ENCODE data around the gene RO60.
"Not testable (repeated sequence)": the region's sequence is repeated elsewhere in the genome, so short reads cannot be mapped to it uniquely, and the experiment has no call there.

The RO60 gene

DNA sequence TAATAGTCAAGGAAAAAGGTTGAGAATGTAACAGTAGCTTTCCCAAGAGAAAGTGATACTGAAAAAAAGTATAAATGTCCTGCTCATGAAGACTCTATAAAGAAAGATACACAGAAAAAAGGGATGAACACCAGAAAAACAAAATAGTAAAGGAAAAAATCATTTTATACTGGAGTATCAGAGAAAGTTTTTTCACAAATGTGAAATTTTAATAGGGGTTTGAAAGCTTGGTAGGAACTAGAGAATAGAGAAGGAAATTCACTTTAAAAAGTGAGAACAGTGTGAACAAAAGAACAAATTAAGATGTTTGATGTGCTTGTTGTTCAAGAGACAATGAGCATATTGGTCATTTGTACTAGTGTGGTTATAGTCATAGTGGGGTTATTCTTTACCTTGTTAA is 25.8 kb upstream of the RO60 start:
- H3K27me3 ChIP-seq = no peaks in the 10 kb centered on the region
- no peak overlapping the region for H3K4me3 ChIP-seq (ENCODE audit: low read depth in 1 of 2, low read length in 1 of 2)
- no peaks in the 10 kb centered on the region for H3K4me1 ChIP-seq (ENCODE audit: control insufficient read depth in 1 of 2, insufficient read depth in 1 of 2, low read depth in 1 of 2, low read length in 1 of 2)
- no peaks in the 10 kb centered on the region for H3K36me3 ChIP-seq
- TF ChIP-seq, protein P1, sequence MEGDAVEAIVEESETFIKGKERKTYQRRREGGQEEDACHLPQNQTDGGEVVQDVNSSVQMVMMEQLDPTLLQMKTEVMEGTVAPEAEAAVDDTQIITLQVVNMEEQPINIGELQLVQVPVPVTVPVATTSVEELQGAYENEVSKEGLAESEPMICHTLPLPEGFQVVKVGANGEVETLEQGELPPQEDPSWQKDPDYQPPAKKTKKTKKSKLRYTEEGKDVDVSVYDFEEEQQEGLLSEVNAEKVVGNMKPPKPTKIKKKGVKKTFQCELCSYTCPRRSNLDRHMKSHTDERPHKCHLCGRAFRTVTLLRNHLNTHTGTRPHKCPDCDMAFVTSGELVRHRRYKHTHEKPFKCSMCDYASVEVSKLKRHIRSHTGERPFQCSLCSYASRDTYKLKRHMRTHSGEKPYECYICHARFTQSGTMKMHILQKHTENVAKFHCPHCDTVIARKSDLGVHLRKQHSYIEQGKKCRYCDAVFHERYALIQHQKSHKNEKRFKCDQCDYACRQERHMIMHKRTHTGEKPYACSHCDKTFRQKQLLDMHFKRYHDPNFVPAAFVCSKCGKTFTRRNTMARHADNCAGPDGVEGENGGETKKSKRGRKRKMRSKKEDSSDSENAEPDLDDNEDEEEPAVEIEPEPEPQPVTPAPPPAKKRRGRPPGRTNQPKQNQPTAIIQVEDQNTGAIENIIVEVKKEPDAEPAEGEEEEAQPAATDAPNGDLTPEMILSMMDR (IDR thresholded peaks at IDR 0.05) = no peak
- H3K27ac ChIP-seq = no peak overlapping the region
- no peaks in the 10 kb centered on the region for H3K9me3 ChIP-seq

GRCh38 chr1:193036337-193037047 is 22.9 kb upstream of the RO60 start:
- no peaks in the 10 kb centered on the region for H3K36me3 ChIP-seq
- H3K27ac ChIP-seq = no peak overlapping the region
- H3K4me3 ChIP-seq (ENCODE audit: low read depth in 1 of 2, low read length in 1 of 2) = no peak overlapping the region
- TF ChIP-seq, protein P1 (IDR thresholded peaks at IDR 0.05) = no peak
- H3K9me3 ChIP-seq = no peaks in the 10 kb centered on the region
- H3K27me3 ChIP-seq = no peaks in the 10 kb centered on the region
- no peaks in the 10 kb centered on the region for H3K4me1 ChIP-seq (ENCODE audit: control insufficient read depth in 1 of 2, insufficient read depth in 1 of 2, low read depth in 1 of 2, low read length in 1 of 2)

GRCh38 chr1:193040011-193040410 is 19.4 kb upstream of the RO60 start:
- Histone ChIP-seq H3K4me3 (ENCODE audit: low read depth in 1 of 2, low read length in 1 of 2) (no peak overlapping the region), H3K27me3 (no peaks in the 10 kb centered on the region), H3K27ac (no peak overlapping the region), H3K36me3 (peaks cover 6% of the 10 kb centered on the region), H3K9me3 (no peaks in the 10 kb centered on the region), H3K4me1 (ENCODE audit: control insufficient read depth in 1 of 2, insufficient read depth in 1 of 2, low read depth in 1 of 2, low read length in 1 of 2) (no peaks in the 10 kb centered on the region)
- TF ChIP-seq, protein P1 (IDR thresholded peaks at IDR 0.05) = no peak

GRCh38 chr1:193042766-193043691 is 16.4 kb upstream of the RO60 start:
- Histone ChIP-seq H3K27me3 (no peaks in the 10 kb centered on the region), H3K4me1 (ENCODE audit: control insufficient read depth in 1 of 2, insufficient read depth in 1 of 2, low read depth in 1 of 2, low read length in 1 of 2) (no peaks in the 10 kb centered on the region), H3K9me3 (no peaks in the 10 kb centered on the region), H3K27ac (no peak overlapping the region), H3K4me3 (ENCODE audit: low read depth in 1 of 2, low read length in 1 of 2) (no peak overlapping the region), H3K36me3 (peaks cover 6% of the 10 kb centered on the region)
- TF ChIP-seq, protein P1 (IDR thresholded peaks at IDR 0.05) = no peak

DNA sequence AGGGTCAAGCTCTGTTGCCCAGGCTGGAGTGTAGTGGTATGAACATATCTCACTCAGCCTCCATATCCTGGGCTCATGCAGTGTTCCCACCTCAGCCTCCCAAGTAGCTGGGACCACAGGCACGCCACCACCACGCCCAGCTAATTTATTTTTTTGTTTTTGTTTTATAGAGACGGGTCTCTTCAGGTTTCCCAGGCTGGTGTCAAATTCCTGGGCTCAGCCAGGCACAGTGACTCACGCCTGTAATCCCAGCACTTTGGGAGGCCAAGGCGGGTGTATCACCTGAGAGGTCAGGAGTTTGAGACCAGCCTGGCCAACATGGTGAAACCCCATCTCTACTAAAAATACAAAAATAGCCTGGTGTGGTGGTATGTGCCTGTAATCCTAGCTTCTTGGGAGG is 10.5 kb upstream of the RO60 start:
- not testable (repeated sequence) for H3K9me3 ChIP-seq

DNA sequence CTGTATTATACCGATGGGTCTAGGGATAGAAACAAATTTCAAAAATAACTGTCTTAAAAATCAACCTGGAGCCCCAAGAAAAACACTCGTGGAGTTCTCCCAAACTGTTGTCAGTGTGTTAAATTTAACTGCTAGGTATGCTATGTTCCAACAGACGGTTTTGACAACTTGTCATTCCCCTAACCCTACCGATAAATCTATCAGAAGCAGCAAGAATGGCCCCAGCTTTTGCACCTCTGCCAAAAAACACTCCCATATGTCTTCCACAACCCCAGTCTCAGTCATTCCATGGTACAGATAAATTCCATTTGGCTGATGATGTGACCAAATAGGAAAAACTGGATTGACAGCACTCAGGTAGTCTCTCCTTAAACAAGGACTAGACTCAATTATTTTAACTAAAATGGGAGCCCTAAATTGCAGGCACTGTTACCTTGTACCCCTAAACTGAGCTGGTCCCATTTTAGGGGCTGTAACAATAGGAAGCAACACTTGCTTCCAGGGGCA is 5.2 kb upstream of the RO60 start:
- Histone ChIP-seq H3K9me3 (no peaks in the 10 kb centered on the region), H3K4me1 (ENCODE audit: control insufficient read depth in 1 of 2, insufficient read depth in 1 of 2, low read depth in 1 of 2, low read length in 1 of 2) (peaks cover 7 to 10% of the 10 kb centered on the region in 2 experiments), H3K27me3 (no peaks in the 10 kb centered on the region), H3K36me3 (peaks cover 9% of the 10 kb centered on the region), H3K4me3 (ENCODE audit: low read depth in 1 of 2, low read length in 1 of 2) (no peak overlapping the region), H3K27ac (no peak overlapping the region)
- TF ChIP-seq, protein P1 (IDR thresholded peaks at IDR 0.05) = no peak

More for the DNA sequence above, 10.5 kb upstream of the RO60 start:
- not testable (repeated sequence) for H3K27ac ChIP-seq; H3K27me3 ChIP-seq; H3K4me1 ChIP-seq (ENCODE audit: control insufficient read depth in 1 of 2, insufficient read depth in 1 of 2, low read depth in 1 of 2, low read length in 1 of 2); H3K4me3 ChIP-seq (ENCODE audit: low read depth in 1 of 2, low read length in 1 of 2)
- peaks cover 16% of the 10 kb centered on the region for H3K36me3 ChIP-seq

Data from neutrophil (primary cell).